HG02970 (cell line): Measurements from ENCODE around the gene CRISPLD2.

Experiments
- ATAC-seq: cut with Tn5 transposase; IDR thresholded peaks from one replicate; pipeline ENCODE4 v1.9.1; 2021; ENCODE audit warnings: mild to moderate bottlenecking, moderate library complexity, moderate number of reproducible peaks; ENCODE audit not compliant: unreplicated experiment, low FRiP score

CRISPLD2 gene

GRCh38 chr16:84800158-84800978 lies 19.4 kb upstream of the CRISPLD2 start:
- ATAC-seq, result no peak

DNA sequence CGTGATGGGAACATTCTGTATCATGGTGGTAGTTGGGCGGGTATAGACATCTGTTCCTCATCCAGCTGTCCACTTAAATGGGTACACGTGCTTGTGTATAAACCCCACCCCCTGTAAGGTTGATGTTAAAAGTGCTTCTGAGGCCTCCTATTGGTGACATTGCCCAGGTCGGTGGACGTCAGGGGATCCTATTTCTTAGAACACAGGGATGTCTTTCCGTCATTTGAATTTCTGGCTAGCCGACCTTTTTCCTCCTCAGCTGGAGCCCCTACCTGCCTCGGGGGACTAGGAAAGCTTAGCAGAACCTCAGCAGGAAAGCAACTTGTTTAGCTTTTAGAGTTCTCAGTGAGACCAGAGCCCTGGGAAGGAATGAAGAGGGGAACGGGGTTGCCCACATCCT lies 16.6 kb upstream of the CRISPLD2 start:
- no peak for ATAC-seq

- ATAC-seq, result no peak
Observed at GRCh38 chr16:84804326-84804725, 15.5 kb upstream of the CRISPLD2 start.

- ATAC-seq, result no peak
Observed at GRCh38 chr16:84806256-84806889, 13.4 kb upstream of the CRISPLD2 start.

DNA sequence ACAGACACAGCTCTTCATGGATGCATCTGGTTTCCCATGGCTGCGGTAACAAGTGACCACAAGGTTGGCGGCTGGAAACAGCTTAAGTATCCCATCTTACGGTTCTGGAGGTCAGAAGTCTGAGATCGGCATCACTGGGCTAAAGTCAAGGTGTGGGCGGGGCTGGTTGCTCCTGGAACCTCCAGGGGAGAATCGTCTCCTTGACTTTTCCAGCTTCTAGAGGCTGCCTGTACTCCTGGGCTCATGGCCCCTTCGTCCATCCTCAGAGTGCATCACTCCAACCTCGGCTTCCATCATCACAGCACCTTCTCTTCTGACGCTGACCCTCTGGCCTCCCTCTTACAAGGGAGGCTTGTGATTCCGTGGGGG lies 12.9 kb upstream of the CRISPLD2 start:
- no peak for ATAC-seq

DNA sequence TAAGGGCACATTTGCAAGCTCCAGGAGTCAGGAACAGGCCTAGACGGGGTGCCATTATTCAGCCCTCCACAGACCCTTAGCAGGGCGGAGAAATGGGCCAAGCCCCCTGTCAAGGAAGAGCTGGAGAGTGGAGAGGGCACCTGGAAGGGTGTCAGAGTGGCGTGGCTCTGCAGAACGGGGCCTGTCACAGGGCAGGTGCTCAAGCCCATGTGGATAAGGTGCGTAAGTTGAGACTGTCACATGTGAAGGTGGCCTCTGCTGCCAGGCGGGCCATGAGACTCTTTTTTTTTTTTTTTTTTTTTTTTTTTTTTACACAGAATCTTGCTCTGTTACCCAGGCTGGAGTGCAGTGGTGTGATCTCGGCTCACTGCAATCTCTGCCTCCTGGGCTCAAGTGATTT lies 12.0 kb upstream of the CRISPLD2 start:
- no peak for ATAC-seq

GRCh38 chr16:84808826-84809225 lies 11.0 kb upstream of the CRISPLD2 start:
- no peak for ATAC-seq

DNA sequence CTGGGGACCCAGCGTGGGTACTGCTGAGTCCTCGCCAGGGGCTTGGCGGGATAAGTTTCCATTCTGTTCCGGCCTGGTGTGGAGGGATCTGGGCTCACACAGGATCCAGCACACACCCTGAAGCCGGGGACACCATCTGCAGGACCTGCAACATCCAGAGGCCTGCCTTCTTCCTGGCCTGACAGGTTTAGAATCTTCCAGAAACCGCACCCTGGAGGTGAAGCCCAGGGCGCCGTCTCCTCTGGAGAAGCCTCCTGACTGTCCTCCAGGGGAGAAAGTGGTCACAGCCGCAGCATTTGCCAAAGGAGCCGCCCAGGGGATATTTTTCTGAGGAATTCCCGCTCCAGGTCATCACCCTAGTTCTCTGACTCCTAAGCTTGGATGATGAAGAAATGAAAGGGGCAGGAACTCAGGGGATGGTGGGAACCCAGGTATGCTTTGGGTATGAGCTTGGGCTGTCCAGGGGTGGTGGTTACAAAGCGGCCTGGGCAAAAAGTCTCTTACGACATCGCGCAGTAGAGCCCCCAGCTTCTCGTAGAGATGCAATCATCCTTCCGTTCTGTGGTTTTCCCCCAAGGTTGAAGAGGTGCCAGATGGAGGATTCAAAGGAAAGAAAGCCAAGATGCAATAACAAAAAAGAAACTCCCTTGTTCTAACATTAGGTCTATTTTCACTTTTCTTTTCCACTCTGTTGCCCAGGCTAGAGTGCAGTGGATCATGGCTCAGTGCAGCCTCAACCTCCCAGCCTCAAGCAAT lies 9.1 kb upstream of the CRISPLD2 start:
- no peak for ATAC-seq

GRCh38 chr16:84811529-84811928 lies 8.3 kb upstream of the CRISPLD2 start:
- ATAC-seq, result no peak

GRCh38 chr16:84813141-84813934 lies 6.4 kb upstream of the CRISPLD2 start:
- no peak for ATAC-seq

DNA sequence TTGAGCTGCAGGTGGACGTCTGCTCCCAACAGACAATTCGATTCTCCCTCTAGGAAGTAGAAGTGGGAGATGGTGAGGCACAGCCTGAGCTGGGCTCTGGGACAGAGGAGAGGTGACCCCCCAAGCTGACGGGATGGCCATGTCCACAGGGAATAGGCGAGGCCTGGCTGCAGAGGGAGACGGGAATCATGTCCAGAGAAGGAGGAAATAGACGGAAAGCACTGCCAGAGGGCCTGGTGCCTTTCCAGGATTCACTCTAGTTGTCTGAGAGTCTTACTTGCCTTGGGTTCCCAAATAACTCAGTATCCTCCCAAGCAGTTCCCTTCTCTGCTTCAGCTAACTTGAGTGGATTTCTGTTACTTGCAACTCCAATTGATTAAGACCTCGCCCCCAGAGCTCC lies 4.3 kb upstream of the CRISPLD2 start:
- ATAC-seq, result no peak

- no peak for ATAC-seq
Observed at GRCh38 chr16:84816023-84816422, 3.8 kb upstream of the CRISPLD2 start.

DNA sequence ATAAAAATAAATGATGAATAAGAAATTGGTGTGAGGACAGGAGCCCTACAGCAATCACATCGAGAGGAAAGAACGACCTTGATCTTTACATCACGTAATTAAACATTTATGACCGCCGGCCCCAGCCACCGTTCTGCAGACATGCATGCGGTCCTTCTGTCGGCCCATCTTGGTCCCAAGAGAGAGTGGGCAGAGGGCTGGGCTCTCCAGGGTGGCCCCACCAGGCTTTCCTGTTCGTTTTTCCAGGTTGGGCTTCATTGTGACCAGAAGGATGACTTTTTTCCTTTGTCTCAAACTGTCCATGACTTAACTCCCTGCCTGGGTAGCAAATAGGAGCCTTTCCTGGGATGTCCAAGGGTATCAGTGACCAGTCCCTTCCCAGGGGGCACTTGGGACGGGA lies 3.3 kb upstream of the CRISPLD2 start:
- no peak for ATAC-seq

- no peak for ATAC-seq
Observed at GRCh38 chr16:84817206-84817605, 2.6 kb upstream of the CRISPLD2 start.

DNA sequence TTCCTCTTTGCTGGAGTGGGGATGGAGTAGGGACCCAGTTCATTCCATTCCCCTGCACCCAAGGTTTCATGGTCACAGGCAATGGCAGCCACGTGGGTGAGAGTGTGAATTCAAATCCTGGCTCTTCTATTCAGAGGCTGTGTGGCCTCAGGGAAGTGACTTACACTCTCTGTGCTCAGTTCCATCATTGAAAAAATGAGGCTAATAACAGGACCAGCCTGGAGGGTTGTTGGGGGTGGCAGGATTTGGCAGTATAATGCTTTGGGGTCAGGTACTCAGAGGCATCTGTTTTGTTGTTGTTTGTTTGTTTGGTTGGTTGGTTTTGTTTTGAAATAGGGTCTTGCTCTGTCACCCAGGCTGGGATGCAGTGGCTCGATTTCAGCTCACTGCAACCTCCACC lies 2.2 kb upstream of the CRISPLD2 start:
- ATAC-seq, result no peak

DNA sequence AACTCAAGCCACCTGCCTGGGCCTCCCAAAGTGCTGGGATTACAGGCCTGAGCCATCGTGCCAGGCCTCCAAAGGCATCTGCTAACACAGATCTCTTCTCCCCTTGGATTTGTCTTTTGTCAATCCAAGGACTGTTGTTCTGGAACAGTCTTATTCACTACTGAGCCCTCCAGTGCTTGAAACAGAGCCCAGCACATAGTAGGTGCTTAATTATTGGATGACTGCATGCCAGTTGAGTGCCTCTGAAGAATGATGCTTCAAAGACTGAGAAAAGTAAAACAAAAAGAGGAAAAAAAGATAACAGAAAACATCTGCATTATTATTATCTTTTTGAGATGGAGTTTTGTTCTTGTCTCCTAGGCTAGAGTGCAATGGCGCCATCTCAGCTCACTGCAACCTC lies 1.7 kb upstream of the CRISPLD2 start:
- no peak for ATAC-seq

GRCh38 chr16:84818989-84819643 lies 669 bp upstream of the CRISPLD2 start:
- ATAC-seq, result no peak

GRCh38 chr16:84820305-84820684 lies 510 bp downstream of the CRISPLD2 start:
- no peak for ATAC-seq

DNA sequence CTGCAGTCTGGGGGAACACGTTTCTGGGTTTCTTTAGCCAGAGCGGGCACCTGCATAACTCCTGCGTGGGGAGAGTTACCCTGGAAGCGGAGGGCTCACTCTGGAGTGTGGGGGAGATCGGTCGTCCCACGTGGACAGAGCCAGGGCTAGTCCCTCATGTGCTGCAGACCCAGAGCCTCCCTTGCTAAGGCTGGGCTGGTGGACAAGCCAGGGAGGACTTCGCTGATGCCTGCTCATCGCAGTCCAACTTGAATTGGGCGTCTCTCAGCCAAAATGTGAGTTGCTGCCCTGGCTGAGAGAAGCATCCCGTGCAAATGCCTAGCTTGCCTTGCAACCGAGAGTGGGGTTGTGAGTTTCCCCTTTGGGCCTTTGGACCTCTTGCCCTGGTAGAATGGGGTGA lies 986 bp downstream of the CRISPLD2 start:
- ATAC-seq, result no peak

DNA sequence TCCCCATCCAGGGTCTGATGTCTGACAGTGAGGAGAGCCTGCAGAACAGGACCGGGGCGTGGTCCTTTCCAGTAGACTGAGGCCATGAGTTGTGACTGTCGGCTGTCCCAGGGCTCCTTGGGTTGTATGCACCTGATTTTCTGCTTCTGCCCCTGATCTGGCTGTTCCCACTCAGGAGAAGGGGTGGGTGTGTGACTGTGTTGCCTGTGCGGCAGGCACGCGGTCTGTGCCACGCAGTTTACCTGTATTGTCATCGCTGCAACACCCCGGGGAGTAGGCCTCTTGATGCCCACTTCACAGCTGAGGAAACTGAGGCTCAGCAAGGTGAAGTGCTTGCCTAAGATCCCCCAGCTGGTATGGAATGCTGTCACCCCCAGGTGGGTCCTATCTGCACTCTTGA lies 1.4 kb downstream of the CRISPLD2 start:
- no peak for ATAC-seq
